Skeletal muscle satellite cell (primary cell): ENCODE results near the gene NATD1.

Experiments used
- H3K27me3 ChIP-seq: 2 replicates; pipeline ENCODE4 v1.7.0; 2013; ENCODE audit warnings: low read length; ENCODE audit not compliant: control insufficient read depth, insufficient read depth
- H3K36me3 ChIP-seq: 2 replicates; pipeline ENCODE4 v1.7.0; 2013; ENCODE audit warnings: mild to moderate bottlenecking, control low read depth, low read length; ENCODE audit not compliant: insufficient read depth
- H3K4me1 ChIP-seq: 2 replicates; pipeline ENCODE4 v1.7.0; 2013; ENCODE audit warnings: low read length; ENCODE audit not compliant: control insufficient read depth, insufficient read depth
- H3K4me2 ChIP-seq: 2 replicates; pipeline ENCODE4 v1.7.0; 2013; ENCODE audit warnings: mild to moderate bottlenecking, low read length
- H3K4me3 ChIP-seq: 2 replicates; pipeline ENCODE4 v1.7.0; 2013; ENCODE audit warnings: low read length
- H3K9ac ChIP-seq: 2 replicates; pipeline ENCODE4 v1.7.0; 2013; ENCODE audit warnings: mild to moderate bottlenecking, low read depth, low read length, moderate library complexity
- H3K9me3 ChIP-seq: replicated peaks from 2 replicates; pipeline ENCODE4 v1.7.0; 2013; ENCODE audit warnings: mild to moderate bottlenecking, control low read depth, low read length

The NATD1 gene

GRCh38 chr17:21247552-21248258 is 5.5 kb downstream of the NATD1 start:
- Histone ChIP-seq H3K9me3 (no peaks in the 10 kb centered on the region), H3K4me3 (no peak overlapping the region), H3K4me1 (peaks cover 13% of the 10 kb centered on the region)

GRCh38 chr17:21246698-21247097 is 6.5 kb downstream of the NATD1 start:
- H3K36me3 ChIP-seq, result no peaks in the 10 kb centered on the region
- H3K4me1 ChIP-seq, result peaks cover 8% of the 10 kb centered on the region
- H3K9ac ChIP-seq, result no peak overlapping the region
- H3K4me3 ChIP-seq, result no peak overlapping the region
- no peak overlapping the region for H3K4me2 ChIP-seq
- no peaks in the 10 kb centered on the region for H3K27me3 ChIP-seq
- no peaks in the 10 kb centered on the region for H3K9me3 ChIP-seq

More at GRCh38 chr17:21247552-21248258, 5.5 kb downstream of the NATD1 start:
- no peaks in the 10 kb centered on the region for H3K27me3 ChIP-seq
- H3K36me3 ChIP-seq, result no peaks in the 10 kb centered on the region
- no peak overlapping the region for H3K9ac ChIP-seq
- H3K4me2 ChIP-seq, result no peak overlapping the region

GRCh38 chr17:21245639-21246084 is 7.5 kb downstream of the NATD1 start:
- Histone ChIP-seq H3K27me3 (no peaks in the 10 kb centered on the region), H3K4me2 (no peak overlapping the region)

GRCh38 chr17:21243516-21244303 is 9.5 kb downstream of the NATD1 start:
- H3K36me3 ChIP-seq, result no peaks in the 10 kb centered on the region
- no peaks in the 10 kb centered on the region for H3K9me3 ChIP-seq
- no peak overlapping the region for H3K4me2 ChIP-seq
- no peaks in the 10 kb centered on the region for H3K27me3 ChIP-seq
- no peak overlapping the region for H3K4me3 ChIP-seq
- H3K9ac ChIP-seq, result no peak overlapping the region
- H3K4me1 ChIP-seq, result no peaks in the 10 kb centered on the region

More at GRCh38 chr17:21245639-21246084, 7.5 kb downstream of the NATD1 start:
- Histone ChIP-seq H3K9me3 (no peaks in the 10 kb centered on the region), H3K4me1 (no peaks in the 10 kb centered on the region), H3K4me3 (no peak overlapping the region), H3K36me3 (no peaks in the 10 kb centered on the region), H3K9ac (no peak overlapping the region)

- H3K4me3 ChIP-seq, result no peak overlapping the region
- H3K9ac ChIP-seq, result no peak overlapping the region
- no peaks in the 10 kb centered on the region for H3K4me1 ChIP-seq
- no peaks in the 10 kb centered on the region for H3K36me3 ChIP-seq
- no peaks in the 10 kb centered on the region for H3K9me3 ChIP-seq
- no peak overlapping the region for H3K4me2 ChIP-seq
- no peaks in the 10 kb centered on the region for H3K27me3 ChIP-seq
Measured at GRCh38 chr17:21242780-21243515, 10.3 kb downstream of the NATD1 start.

- Histone ChIP-seq H3K4me2 (no peak overlapping the region), H3K27me3 (no peaks in the 10 kb centered on the region), H3K9me3 (no peaks in the 10 kb centered on the region), H3K9ac (no peak overlapping the region), H3K36me3 (no peaks in the 10 kb centered on the region), H3K4me3 (no peak overlapping the region), H3K4me1 (no peaks in the 10 kb centered on the region)
Measured at GRCh38 chr17:21242026-21242697, 11.0 kb downstream of the NATD1 start.

GRCh38 chr17:21241564-21241963 is 11.6 kb downstream of the NATD1 start:
- Histone ChIP-seq H3K9ac (no peak overlapping the region), H3K36me3 (no peaks in the 10 kb centered on the region), H3K9me3 (no peaks in the 10 kb centered on the region), H3K4me3 (no peak overlapping the region), H3K4me1 (no peaks in the 10 kb centered on the region), H3K27me3 (no peaks in the 10 kb centered on the region), H3K4me2 (no peak overlapping the region)

- H3K27me3 ChIP-seq, result no peaks in the 10 kb centered on the region
- H3K4me1 ChIP-seq, result no peaks in the 10 kb centered on the region
- H3K36me3 ChIP-seq, result no peaks in the 10 kb centered on the region
- H3K4me2 ChIP-seq, result no peak overlapping the region
- no peak overlapping the region for H3K4me3 ChIP-seq
- H3K9me3 ChIP-seq, result no peaks in the 10 kb centered on the region
- no peak overlapping the region for H3K9ac ChIP-seq
Measured at GRCh38 chr17:21240369-21241055, 12.7 kb downstream of the NATD1 start.

GRCh38 chr17:21239680-21240368 is 13.4 kb downstream of the NATD1 start:
- no peaks in the 10 kb centered on the region for H3K36me3 ChIP-seq
- H3K9me3 ChIP-seq, result no peaks in the 10 kb centered on the region

GRCh38 chr17:21235921-21236320 is 17.3 kb downstream of the NATD1 start:
- Histone ChIP-seq H3K27me3 (no peaks in the 10 kb centered on the region), H3K9ac (no peak overlapping the region), H3K4me3 (no peak overlapping the region), H3K9me3 (no peaks in the 10 kb centered on the region), H3K4me1 (no peaks in the 10 kb centered on the region), H3K4me2 (no peak overlapping the region), H3K36me3 (no peaks in the 10 kb centered on the region)

More at GRCh38 chr17:21239680-21240368, 13.4 kb downstream of the NATD1 start:
- H3K9ac ChIP-seq, result no peak overlapping the region
- no peak overlapping the region for H3K4me2 ChIP-seq
- no peaks in the 10 kb centered on the region for H3K4me1 ChIP-seq
- H3K4me3 ChIP-seq, result no peak overlapping the region
- no peaks in the 10 kb centered on the region for H3K27me3 ChIP-seq
